MG63 (cell line): ENCODE results near the gene EBPL. TPM values are rescaled to one million over a fixed set of nuclear protein-coding genes. Genes with fewer than 3 reads are reported as not detected.

Experiments
- DNase-seq: peaks from one replicate; pipeline ENCODE4 v3.0.0-alpha.2; 2020
- H3K27me3 ChIP-seq: fragments of 250-450 bp; sonication (Bioruptor Pico); 2 replicates; pipeline ENCODE4 v1.5.1; 2020; ENCODE audit warnings: mild to moderate bottlenecking, moderate library complexity
- H3K36me3 ChIP-seq: fragments of 250-450 bp; sonication (Bioruptor Pico); 2 replicates; pipeline ENCODE4 v1.5.1; 2020; ENCODE audit warnings: mild to moderate bottlenecking, moderate library complexity
- H3K4me3 ChIP-seq: fragments of 250-450 bp; sonication (Bioruptor Pico); 2 replicates; pipeline ENCODE4 v1.5.1; 2020; ENCODE audit warnings: mild to moderate bottlenecking, moderate library complexity
- H3K9me3 ChIP-seq: fragments of 250-450 bp; sonication (Bioruptor Pico); 2 replicates; pipeline ENCODE4 v1.5.1; 2020; ENCODE audit warnings: mild to moderate bottlenecking, moderate library complexity
- total RNA-seq: library from RNA; depleted of rRNA; stranded (reverse); fragments of >200 nt; shearing (Covaris generic); gene quantifications from 2 replicates; pipeline ENCODE4 v1.2.3, GENCODE V29; 2014; ENCODE audit warnings: low replicate concordance

Gene EBPL
- total RNA-seq, 1 experiment from 2014 or later: 231 TPM

- DNase-seq: no peak
Measured at GRCh38 chr13:49649244-49649962, 41.9 kb downstream of the EBPL start.

GRCh38 chr13:49646688-49647087 is 44.6 kb downstream of the EBPL start:
- H3K9me3 ChIP-seq: no peaks in the 10 kb centered on the region
- no peak for DNase-seq
- no peak overlapping the region for H3K4me3 ChIP-seq
- H3K27me3 ChIP-seq: no peaks in the 10 kb centered on the region
- H3K36me3 ChIP-seq: no peaks in the 10 kb centered on the region

More at GRCh38 chr13:49649244-49649962, 41.9 kb downstream of the EBPL start:
- Histone ChIP-seq H3K36me3 (no peaks in the 10 kb centered on the region; the same call in none of the 2 replicates), H3K27me3 (no peaks in the 10 kb centered on the region), H3K4me3 (no peak overlapping the region), H3K9me3 (no peaks in the 10 kb centered on the region)

- no peak for DNase-seq
- Histone ChIP-seq H3K9me3 (no peaks in the 10 kb centered on the region), H3K27me3 (no peaks in the 10 kb centered on the region), H3K36me3 (no peaks in the 10 kb centered on the region), H3K4me3 (no peak overlapping the region)
Measured at GRCh38 chr13:49645451-49645850, 45.8 kb downstream of the EBPL start.

GRCh38 chr13:49643035-49643646 is 48.1 kb downstream of the EBPL start:
- Histone ChIP-seq H3K9me3 (no peaks in the 10 kb centered on the region), H3K4me3 (no peak overlapping the region)

GRCh38 chr13:49641801-49642291 is 49.4 kb downstream of the EBPL start:
- Histone ChIP-seq H3K36me3 (no peaks in the 10 kb centered on the region), H3K27me3 (no peaks in the 10 kb centered on the region), H3K9me3 (no peaks in the 10 kb centered on the region), H3K4me3 (no peak overlapping the region)
- DNase-seq: peak; percentile 43

More at GRCh38 chr13:49643035-49643646, 48.1 kb downstream of the EBPL start:
- Histone ChIP-seq H3K27me3 (no peaks in the 10 kb centered on the region), H3K36me3 (no peaks in the 10 kb centered on the region)
- DNase-seq: no peak

- no peaks in the 10 kb centered on the region for H3K36me3 ChIP-seq
- DNase-seq: no peak
- no peak overlapping the region for H3K4me3 ChIP-seq
- H3K9me3 ChIP-seq: no peaks in the 10 kb centered on the region
- no peaks in the 10 kb centered on the region for H3K27me3 ChIP-seq
Measured at GRCh38 chr13:49638744-49639072, 52.6 kb downstream of the EBPL start.

- H3K27me3 ChIP-seq: no peaks in the 10 kb centered on the region
- H3K9me3 ChIP-seq: no peaks in the 10 kb centered on the region
- H3K4me3 ChIP-seq: no peak overlapping the region
- no peaks in the 10 kb centered on the region for H3K36me3 ChIP-seq
- no peak for DNase-seq
Measured at GRCh38 chr13:49638030-49638743, 53.1 kb downstream of the EBPL start.

- H3K4me3 ChIP-seq: no peak overlapping the region
- H3K9me3 ChIP-seq: no peaks in the 10 kb centered on the region
- no peaks in the 10 kb centered on the region for H3K36me3 ChIP-seq
- no peaks in the 10 kb centered on the region for H3K27me3 ChIP-seq
- DNase-seq: no peak
Measured at GRCh38 chr13:49636705-49637104, 54.6 kb downstream of the EBPL start.

- Histone ChIP-seq H3K9me3 (no peaks in the 10 kb centered on the region), H3K4me3 (no peak overlapping the region), H3K27me3 (no peaks in the 10 kb centered on the region), H3K36me3 (no peaks in the 10 kb centered on the region)
- DNase-seq: no peak
Measured at GRCh38 chr13:49635599-49636433, 55.5 kb downstream of the EBPL start.

- H3K4me3 ChIP-seq: no peak overlapping the region
- H3K36me3 ChIP-seq: no peaks in the 10 kb centered on the region
- DNase-seq: no peak
- H3K9me3 ChIP-seq: no peaks in the 10 kb centered on the region
- H3K27me3 ChIP-seq: no peaks in the 10 kb centered on the region
Measured at GRCh38 chr13:49633710-49634109, 57.6 kb downstream of the EBPL start.

- H3K36me3 ChIP-seq: no peaks in the 10 kb centered on the region
- no peaks in the 10 kb centered on the region for H3K27me3 ChIP-seq
- no peak for DNase-seq
- H3K9me3 ChIP-seq: no peaks in the 10 kb centered on the region
- no peak overlapping the region for H3K4me3 ChIP-seq
Measured at GRCh38 chr13:49632156-49632555, 59.1 kb downstream of the EBPL start.

- DNase-seq: no peak
- no peaks in the 10 kb centered on the region for H3K27me3 ChIP-seq
- no peaks in the 10 kb centered on the region for H3K36me3 ChIP-seq
- H3K9me3 ChIP-seq: no peaks in the 10 kb centered on the region
- no peak overlapping the region for H3K4me3 ChIP-seq
Measured at GRCh38 chr13:49630580-49630979, 60.7 kb downstream of the EBPL start.

GRCh38 chr13:49629947-49630346 is 61.3 kb downstream of the EBPL start:
- DNase-seq: no peak
- H3K4me3 ChIP-seq: no peak overlapping the region
- no peaks in the 10 kb centered on the region for H3K9me3 ChIP-seq
- H3K27me3 ChIP-seq: no peaks in the 10 kb centered on the region
- H3K36me3 ChIP-seq: no peaks in the 10 kb centered on the region

- no peaks in the 10 kb centered on the region for H3K36me3 ChIP-seq
- no peak overlapping the region for H3K4me3 ChIP-seq
- no peaks in the 10 kb centered on the region for H3K9me3 ChIP-seq
- no peaks in the 10 kb centered on the region for H3K27me3 ChIP-seq
- DNase-seq: no peak
Measured at GRCh38 chr13:49629196-49629938, 61.9 kb downstream of the EBPL start.

- DNase-seq: no peak
- Histone ChIP-seq H3K36me3 (no peaks in the 10 kb centered on the region), H3K27me3 (no peaks in the 10 kb centered on the region), H3K4me3 (no peak within 1 kb of the TSS), H3K9me3 (no peaks in the 10 kb centered on the region)
Measured at GRCh38 chr13:49627831-49628652, 63.2 kb downstream of the EBPL start, which contains the start of gene ARL11. TSS of gene ARL11 (plus strand) at chr13:49628507. CDS start at chr13:49630448, 1,941 bp downstream.
